ENCODE results near the gene OR7D4.
"Not testable (repeated sequence)": the region's sequence is repeated elsewhere in the genome, so short reads cannot be mapped to it uniquely, and the experiment has no call there.

OR7D4 gene

DNA sequence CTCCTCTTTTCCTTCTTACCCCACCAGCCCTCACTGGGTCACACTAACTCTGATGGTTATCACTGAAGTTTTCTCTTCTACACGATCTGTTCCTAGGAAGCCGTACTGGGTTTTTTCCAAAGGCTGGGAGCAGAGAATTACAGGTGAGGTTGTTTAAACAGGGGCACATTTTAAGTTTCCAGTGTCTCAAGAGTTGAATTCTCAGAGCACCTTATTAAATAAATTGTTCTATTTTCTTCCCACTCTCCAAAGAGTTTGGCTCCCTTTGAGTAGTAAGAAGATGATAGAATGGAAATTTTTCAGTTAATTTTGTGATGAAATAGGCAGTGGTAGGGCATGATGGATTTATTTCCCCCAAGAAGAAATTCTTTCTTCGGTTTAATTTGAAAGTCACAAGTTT lies at the start of gene OR7D4:
TSS of gene OR7D4 (minus strand) at position 101 of the 400 bp plus-strand sequence. CDS start 4,752 bp downstream, outside the sequence.
- no peak for DNase-seq (ENCODE audit: insufficient read length, low spot score)
- no peak for FAIRE-seq

DNA sequence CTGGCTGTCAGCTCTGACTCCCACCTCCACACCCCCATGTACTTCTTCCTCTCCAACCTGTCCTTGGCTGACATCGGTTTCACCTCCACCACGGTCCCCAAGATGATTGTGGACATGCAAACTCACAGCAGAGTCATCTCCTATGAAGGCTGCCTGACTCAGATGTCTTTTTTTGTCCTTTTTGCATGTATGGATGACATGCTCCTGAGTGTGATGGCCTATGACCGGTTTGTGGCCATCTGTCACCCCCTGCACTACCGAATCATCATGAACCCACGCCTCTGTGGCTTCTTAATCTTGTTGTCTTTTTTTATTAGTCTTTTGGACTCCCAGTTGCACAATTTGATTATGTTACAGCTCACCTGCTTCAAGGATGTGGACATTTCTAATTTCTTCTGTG lies 31.8 kb upstream of the OR7D4 start:
- DNase-seq (ENCODE audit: insufficient read length, low spot score), result no peak
- no peak for FAIRE-seq

GRCh38 chr19:9250630-9251029 lies 31.2 kb upstream of the OR7D4 start, which contains the start of gene OR7E24:
TSS of gene OR7E24 (plus strand) at chr19:9250930. CDS start at chr19:9251044, 114 bp downstream.
- DNase-seq (ENCODE audit: insufficient read length, low spot score) (no peak), FAIRE-seq (no peak)

DNA sequence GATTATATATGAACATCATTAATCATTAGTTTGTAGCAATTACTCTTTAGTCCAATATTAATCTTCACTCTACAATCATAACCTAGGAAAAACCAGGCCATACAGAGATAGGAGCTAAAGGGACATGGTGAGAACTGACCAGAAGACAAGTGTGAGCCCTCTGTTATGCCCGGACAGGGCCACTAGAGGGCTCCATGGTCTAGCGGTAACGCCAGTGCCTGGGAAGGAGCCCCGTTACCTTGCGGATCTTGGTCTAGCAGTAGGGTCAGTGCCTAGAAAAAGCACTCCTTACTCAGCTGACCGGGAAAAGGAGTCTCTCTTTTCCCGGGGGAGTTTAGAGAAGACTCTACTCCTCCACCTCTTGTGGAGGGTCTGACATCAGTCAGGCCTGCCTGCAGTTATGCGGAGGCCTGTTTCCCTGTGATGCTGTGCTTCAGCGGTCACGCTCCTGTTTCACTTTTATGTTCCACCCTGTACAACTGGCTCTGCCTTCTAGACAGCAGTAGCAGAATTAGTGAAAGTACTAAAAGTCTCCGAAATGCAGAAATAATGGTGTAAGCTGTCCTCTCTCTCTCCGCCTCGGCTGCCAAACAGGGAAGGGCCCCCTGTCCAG lies 13.8 kb downstream of the OR7D4 start:
- FAIRE-seq (peak; percentile 64), DNase-seq (ENCODE audit: insufficient read length, low spot score) (peak; percentile 69)

- FAIRE-seq, result not testable (repeated sequence)
These were observed 21.3 kb downstream of the OR7D4 start for GRCh38 chr19:9198044-9198443.

DNA sequence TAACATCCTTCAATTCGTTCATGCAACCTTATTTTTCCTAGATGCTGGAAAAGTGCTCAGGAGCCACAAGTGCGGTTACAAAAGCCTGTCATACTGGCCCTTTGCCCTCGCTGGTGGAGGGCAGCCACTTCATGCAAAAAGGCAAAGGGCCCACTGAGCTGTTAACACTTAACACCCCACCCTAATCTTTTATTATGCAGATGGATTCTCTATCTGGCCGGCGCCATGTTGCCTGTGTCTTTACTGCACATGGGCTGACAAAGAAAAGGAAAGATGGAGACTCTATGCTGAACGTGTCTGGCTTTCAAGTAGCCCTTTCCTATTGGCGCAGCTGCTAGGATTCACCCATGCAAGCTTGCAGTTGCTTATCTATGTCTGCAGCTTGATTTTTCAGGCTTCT lies 29.9 kb downstream of the OR7D4 start:
- DNase-seq (ENCODE audit: insufficient read length, low spot score) (no peak), FAIRE-seq (no peak)

More at GRCh38 chr19:9198044-9198443, 21.3 kb downstream of the OR7D4 start:
- not testable (repeated sequence) for DNase-seq (ENCODE audit: insufficient read length, low spot score)

DNA sequence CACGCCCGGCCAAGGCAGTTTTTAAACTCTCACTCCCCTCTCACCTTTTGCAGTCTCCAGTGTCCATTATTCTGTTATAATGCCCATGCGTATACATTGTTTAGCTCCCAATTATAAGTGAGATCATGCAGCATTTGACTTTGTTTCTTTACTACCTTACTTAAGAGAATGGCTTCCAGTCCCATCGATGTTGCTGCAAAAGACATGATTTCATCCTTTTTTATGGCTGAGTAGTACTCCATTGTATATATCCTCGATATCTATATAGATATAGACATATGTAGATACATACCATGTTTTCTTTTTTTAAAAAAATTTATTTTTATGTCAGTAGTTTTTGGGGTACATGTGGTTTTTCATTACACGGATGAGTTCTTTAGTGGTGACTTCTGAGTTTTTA lies 32.2 kb downstream of the OR7D4 start:
- DNase-seq (ENCODE audit: insufficient read length, low spot score), result no peak
- FAIRE-seq, result no peak

DNA sequence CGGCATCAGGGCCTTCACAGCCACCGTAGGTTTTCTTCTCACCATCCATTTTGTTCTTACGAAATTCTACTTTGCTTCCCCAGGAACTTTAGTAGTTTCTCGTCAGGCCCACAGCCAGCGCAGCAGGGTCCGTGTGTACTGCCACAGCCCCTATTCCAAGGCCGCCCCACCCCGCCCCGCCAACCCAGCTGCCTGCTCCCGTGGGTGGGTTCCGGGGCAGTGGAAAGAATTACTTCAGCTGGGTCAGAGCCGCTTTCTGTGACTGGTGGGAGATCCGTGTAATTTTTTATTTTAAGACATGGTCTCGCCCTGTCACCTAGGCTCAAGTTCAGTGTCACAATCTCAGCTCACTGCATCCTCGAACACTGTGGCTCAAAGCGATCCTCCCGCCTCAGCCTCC lies 36.4 kb downstream of the OR7D4 start:
- no peak for FAIRE-seq
- DNase-seq (ENCODE audit: insufficient read length, low spot score), result no peak

DNA sequence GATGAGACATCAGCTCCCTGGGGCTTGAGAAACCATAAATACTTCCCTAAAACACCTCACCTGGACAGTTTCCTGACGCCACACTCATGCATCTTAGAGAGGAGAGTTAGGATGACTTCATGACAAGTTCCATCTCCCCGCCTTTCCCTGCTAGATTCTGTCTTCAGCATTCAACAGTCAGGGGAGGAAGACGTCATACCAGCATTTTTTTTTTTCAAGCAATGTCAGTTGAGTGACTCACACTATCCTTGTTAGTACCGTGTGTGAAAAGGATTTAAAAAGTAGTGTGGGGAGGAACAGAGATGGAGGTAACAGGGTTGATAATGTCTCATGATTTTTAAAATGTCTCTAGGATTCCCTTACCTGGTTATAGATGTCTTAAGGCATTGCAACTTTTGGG lies 40.5 kb downstream of the OR7D4 start, which contains the start of gene OR7D2:
TSS of gene OR7D2 (plus strand) at position 79 of the 400 bp plus-strand sequence. CDS start 6,803 bp downstream, outside the sequence.
- DNase-seq (ENCODE audit: insufficient read length, low spot score), result no peak

GRCh38 chr19:9175326-9175725 lies 44.1 kb downstream of the OR7D4 start:
- DNase-seq (ENCODE audit: insufficient read length, low spot score) (no peak), FAIRE-seq (no peak)

More for the DNA sequence above, 40.5 kb downstream of the OR7D4 start, which contains the start of gene OR7D2:
- FAIRE-seq, result no peak

- FAIRE-seq (no peak), DNase-seq (ENCODE audit: insufficient read length, low spot score) (no peak)
These were observed 47.9 kb downstream of the OR7D4 start for GRCh38 chr19:9171393-9171991.

- DNase-seq (ENCODE audit: insufficient read length, low spot score) (no peak), FAIRE-seq (no peak)
These were observed 52.5 kb downstream of the OR7D4 start for GRCh38 chr19:9166846-9167245.

- DNase-seq (ENCODE audit: insufficient read length, low spot score) (no peak), FAIRE-seq (no peak)
These were observed 54.1 kb downstream of the OR7D4 start for GRCh38 chr19:9165261-9165660.

- FAIRE-seq (no peak), DNase-seq (ENCODE audit: insufficient read length, low spot score) (no peak)
These were observed 58.0 kb downstream of the OR7D4 start for GRCh38 chr19:9161427-9161826.
